Stimulated activated CD8-positive, alpha-beta memory T cell treated with anti-CD3 and anti-CD28 coated beads, Interleukin-7, amount 100 ng/mL, for 4 hours (primary cell): ENCODE data around the gene PIGB.
"Not testable (repeated sequence)": the region's sequence is repeated elsewhere in the genome, so short reads cannot be mapped to it uniquely, and the experiment has no call there.

Experiments
- DNase-seq, 2 donors: peaks; one replicate each; pipeline ENCODE4 v3.0.0-alpha.2; 2020; ENCODE audit warnings: low read depth in 2 of 2

Gene PIGB

DNA sequence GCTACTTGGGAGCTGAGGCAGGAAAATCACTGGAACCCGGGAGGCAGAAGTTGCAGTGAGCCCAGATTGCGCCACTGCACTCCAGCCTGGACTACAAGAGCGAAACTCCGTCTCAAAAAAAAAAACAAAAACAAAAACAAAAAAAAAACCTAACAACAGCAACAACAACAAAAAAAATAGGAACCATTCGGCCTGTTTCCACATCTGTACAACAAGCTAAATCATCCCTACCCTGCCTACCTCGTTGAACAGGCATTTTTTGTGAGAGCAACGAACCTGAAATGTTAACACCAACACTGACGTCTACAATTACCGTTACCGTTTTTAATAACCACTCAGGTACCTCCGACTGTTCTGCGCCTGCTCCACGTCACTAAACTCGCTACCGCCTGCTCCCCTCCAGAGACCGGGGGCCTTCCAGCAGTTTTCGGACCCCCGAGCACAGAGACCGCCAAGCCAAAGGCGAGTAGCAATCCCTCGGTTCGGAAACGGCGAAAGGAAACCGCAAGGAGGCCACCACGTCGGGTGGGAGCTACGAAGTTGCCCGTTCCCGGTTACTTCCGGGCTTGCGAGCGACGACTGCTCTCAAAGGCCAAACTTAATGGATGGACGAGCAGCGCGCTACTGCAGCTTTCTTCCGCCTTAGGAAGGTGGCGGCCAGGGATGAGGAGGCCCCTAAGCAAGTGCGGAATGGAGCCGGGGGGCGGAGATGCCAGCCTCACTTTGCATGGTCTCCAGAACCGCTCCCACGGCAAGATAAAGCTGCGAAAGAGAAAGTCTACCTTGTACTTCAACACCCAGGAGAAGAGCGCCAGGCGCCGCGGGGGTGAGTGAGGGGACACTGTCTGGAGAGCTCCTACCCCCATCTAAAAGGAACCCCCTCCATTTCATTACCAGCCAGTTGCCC lies at the start of gene PIGB, which contains the start of gene PIGBOS1:
Gene PIGB, plus strand, starts transcription at position 635 of the 907 bp plus-strand sequence. Its CDS starts 29 bp downstream, at position 664.
Gene PIGBOS1, minus strand, starts transcription at position 536 of the 907 bp plus-strand sequence. CDS start 1,331 bp downstream, outside the sequence.
- peak; percentile 55 to 67 for DNase-seq

DNA sequence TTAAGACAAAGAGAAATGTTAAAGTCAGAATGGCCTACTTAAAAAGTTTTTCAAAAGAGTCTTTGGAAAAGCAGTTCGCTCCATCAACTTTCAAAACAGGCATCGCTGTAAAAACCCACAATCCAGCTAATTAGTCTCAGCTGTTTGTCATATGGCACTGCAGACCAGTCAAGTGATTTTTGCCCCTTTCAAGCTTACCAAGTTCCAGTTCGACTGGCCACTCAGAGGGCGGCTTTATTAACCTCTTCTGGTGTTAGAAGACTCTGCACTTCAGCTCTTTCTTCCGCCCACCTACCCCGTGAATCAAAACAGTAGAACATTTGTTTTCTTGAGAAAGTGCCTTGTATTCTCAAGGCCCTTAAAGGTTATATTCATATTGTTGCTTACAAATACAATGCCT lies 48.7 kb upstream of the PIGB start:
- no peak for DNase-seq

GRCh38 chr15:55276324-55276723 lies 42.7 kb upstream of the PIGB start:
- DNase-seq: no peak

GRCh38 chr15:55277116-55277564 lies 41.9 kb upstream of the PIGB start:
- peak in 1 of 2 donors; percentile 25 for DNase-seq

DNA sequence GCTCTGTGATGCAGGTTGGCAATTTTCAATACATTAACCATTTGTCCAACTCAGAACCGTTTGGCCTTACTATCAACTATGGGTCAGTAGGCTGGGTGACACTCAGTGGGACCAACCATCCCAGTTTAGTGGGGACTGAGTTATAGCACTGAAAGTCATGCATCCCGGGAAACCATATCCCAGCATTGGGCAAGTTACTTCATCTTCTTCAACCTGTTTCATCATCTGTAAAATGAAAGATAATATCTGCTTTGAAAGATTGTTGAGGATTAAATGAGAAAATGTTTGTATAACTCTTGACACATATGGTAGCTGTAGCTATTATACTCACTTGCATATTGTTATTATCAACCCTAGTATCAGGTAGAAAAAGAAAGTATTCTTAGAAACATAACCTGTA lies 41.3 kb upstream of the PIGB start:
- no peak for DNase-seq

- no peak for DNase-seq
Measured at GRCh38 chr15:55279100-55279745, 39.8 kb upstream of the PIGB start.

DNA sequence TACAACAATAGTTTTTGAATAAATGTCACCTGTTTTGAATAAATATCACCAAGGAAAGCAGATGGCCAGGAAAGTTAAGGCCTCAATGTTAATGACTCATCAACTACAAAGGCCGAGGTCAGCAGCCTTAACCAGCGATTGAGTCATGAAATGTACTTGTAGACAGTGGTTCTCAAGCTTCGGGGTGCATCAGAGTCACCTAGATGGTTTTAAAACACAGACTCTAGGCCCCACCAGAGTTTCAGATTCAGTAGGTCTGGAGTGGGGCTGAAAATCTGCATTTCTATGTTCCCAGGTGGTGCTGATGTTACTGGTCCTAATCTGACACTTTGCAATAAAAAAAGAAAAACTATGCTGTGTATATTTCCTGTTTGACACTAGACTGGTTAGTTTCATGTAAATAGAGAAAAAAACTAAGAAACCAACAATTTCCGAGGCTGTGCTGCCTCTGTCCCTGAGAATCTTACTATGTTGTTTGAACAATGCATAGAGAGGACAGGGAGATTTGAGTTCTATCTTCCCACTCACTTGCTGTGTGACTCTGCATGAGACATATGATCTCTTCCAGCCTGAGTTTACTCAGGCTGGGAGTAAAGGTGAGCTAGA lies 39.2 kb upstream of the PIGB start:
- peak; percentile 41 to 54 for DNase-seq

GRCh38 chr15:55280589-55280988 lies 38.4 kb upstream of the PIGB start:
- DNase-seq: not testable (repeated sequence)

DNA sequence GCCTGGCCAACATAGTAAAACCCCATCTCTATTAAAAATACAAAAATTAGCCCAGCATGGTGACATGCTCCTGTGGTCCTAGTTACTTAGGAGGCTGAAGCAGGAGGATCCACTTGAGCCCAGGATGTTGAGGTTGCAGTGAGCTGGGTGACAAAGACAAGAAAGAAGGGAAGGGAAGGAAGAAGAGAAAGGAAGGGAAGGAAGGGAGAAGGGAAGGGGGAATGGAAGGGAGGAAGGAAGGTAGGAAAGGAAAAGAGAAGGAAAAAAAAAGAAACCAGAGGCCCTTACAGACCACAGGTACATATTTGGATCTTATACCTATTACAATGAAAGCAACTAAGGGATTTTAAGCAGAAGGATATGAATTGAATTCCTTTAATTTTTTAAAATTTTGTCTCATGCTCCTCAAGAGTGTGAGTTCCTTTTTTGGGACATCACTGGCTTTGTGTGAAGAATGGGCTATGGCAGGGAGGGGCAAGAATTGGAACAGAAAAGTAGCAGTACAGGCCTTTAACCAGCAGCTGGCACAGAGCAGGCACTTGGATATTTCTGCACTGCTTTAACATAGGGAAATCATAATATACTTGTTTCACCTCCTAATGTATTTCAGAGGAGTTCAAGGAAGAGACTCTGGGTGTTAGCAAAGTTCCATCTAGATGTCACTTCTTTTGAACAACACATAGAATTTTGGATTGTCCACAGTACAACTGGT lies 37.3 kb upstream of the PIGB start:
- DNase-seq: no peak

- DNase-seq: no peak
Measured at GRCh38 chr15:55282284-55282833, 36.7 kb upstream of the PIGB start.

GRCh38 chr15:55283379-55284147 lies 35.5 kb upstream of the PIGB start:
- no peak for DNase-seq

DNA sequence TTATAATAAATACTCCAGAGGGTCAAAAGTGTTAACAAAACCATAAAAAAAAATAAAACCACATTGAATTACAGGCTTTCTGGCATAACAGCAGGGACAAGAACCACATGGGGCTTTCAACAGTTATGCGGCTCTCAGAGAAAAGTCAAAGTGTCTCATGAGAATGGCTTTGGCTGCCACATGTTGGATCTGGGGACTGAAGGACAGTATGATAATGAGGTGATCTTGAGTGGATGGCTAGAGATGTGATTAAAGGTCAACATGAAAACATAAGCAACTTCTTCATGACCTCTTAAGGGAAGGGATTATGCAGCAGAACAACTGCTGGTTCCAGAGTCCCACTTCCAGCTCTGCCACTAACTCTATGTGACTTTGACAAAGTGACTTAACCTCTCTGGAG lies 34.6 kb upstream of the PIGB start:
- no peak for DNase-seq

GRCh38 chr15:55286442-55287189 lies 32.4 kb upstream of the PIGB start:
- not testable (repeated sequence) for DNase-seq

- DNase-seq: no peak
Measured at GRCh38 chr15:55288006-55288717, 30.9 kb upstream of the PIGB start.

- no peak for DNase-seq
Measured at GRCh38 chr15:55289011-55289745, 29.8 kb upstream of the PIGB start.

DNA sequence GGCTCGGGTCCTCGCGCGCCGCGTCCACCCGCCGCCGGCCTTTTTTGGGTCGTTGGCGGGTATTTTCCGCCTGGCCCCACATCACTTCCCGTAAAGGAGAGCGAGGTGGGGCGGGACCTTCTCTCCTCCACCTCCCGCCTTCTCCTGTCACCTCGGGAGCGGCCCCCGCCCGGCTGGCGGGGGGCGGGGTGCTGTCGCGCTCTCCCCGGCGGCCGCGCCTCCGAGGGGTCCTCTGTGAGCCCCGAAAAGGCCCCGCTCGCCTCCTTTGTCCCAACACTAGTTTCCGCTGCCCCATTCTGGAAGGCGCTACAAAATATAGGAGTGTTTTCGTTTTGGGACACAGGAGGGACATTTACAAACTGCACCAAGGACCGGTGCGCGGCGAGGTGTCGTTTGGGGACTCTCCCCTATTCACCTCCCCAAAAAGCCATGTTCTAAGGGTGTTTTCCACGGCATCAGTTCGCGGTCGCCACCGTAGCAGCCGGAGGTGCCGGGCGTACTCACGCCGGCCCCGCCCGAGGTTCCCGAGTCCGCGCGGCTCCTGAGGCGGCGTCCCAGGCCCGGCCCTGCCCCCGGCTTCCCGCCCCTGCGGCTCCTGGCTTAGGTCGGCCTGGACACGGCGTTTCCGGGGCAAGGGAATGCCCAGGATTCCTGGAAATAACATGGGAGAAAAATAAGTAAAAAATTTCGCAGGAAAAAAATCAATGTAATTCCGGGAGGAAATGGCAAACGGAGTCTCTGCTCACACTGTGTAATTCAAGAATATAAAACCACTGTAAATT lies 29.1 kb upstream of the PIGB start, which contains the start of gene RAB27A:
Gene RAB27A, minus strand, starts transcription at position 68 of the 782 bp plus-strand sequence. CDS start 54,879 bp downstream, outside the sequence.
- peak; percentile 60 to 76 for DNase-seq

DNA sequence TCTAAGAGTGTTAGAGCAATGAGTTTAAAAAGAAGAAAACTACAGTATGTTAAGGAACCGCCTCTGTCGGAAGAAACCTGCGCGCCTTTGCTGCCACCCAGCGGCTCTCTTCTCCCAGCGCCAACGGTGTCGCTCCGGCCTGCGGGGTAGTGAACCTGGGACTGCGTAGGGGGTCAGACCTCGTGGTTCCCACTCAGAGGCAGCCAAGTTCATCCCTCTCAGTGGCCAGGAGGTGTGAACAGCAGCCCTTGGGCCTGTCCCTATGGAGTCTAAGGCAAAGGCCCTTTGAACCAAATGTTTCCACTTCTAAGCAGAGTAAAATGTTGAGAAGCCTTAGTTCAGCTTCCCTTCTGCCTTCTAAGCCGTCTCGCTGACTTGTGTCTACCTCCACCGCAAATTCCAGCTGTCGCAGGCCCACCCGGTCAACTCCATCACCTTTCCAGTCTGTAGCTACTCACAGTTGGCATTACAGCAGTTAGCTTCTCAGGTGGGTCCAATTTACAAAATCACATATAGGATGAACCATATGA lies 28.4 kb upstream of the PIGB start:
- DNase-seq: peak; percentile 74 to 79
